HG02943 (cell line): ENCODE measurements around the gene CYP8B1.

Experiments
- ATAC-seq: cut with Tn5 transposase; IDR thresholded peaks from one replicate; pipeline ENCODE4 v1.9.1; 2021; ENCODE audit warnings: mild to moderate bottlenecking, low read depth, moderate library complexity; ENCODE audit not compliant: unreplicated experiment

CYP8B1 gene

DNA sequence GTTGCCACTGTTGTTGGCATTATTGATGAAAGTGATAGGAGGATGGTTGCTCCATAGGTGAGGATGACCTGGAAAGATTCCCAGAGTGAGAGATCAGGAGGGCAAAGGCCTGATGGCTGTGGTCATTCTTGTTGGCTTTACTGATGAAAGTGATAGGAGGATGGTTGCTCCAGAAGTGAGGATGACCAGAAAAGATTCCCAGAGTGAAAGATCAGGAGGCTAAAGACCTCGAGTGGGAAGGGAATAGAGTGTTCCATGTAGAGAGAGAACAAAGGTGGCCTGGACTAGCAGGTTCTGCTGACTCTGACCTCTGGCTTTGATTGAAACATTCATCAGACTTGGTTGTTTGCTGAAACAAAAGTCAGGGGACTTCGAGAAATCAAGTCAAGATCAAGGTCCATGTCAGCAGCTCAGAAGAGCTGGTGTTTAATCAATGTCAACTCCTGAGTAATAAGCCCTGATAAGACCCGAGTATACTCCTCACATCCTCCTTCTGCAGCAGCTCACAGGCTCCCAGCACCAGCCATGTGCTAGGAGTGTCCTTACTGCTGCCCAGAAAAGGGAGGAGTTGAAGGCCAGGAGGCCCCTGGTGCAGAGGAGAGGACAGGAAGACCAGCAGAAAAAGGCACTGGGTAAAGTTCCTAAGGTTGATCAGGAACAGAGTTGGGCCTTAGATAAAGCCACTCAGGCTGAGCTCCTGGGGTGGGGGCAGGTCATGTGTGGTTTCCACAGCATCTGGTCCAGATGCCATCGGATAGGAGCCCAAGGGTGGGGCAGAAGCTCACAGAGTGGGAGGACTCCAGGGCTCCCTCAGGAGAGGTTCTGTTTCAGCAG, 19.9 kb downstream of the CYP8B1 start:
- ATAC-seq, result no peak

DNA sequence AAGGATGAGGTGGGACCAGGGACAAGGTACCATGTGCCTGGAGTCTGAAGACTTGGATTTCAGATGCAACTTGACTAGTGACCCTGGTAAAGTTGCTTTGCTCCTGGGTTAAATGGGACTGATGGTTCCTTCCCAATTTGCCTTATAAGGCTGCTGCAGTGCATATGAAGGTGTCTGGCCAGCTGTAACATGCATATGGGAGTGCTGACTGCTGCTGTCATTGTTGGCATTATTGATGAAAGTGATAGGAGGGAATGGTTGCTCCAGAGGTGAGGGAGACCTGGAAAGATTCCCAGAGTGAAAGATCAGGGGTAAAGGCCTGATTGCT, 20.5 kb downstream of the CYP8B1 start:
- ATAC-seq, result no peak

GRCh38 chr3:42853739-42854302, 21.9 kb downstream of the CYP8B1 start:
- no peak for ATAC-seq

DNA sequence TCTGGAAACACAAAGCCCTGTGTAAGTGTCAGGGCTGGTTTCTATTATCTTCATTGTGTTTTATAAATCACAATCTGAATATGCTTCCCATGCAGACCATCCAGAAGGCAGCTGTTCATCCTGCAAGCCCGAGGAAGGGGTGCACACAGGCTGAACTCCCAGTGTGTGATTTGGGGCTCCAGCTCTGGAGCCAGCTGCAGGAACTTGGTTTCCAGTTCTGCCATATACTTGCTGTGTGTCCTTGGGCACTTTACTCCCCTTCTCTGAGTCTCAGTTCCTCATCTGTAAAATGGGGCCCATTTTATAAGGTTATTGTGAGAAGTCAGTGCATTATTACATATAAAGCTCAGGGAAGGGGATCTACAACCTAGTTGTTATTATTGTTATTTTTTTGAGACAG, 22.6 kb downstream of the CYP8B1 start:
- no peak for ATAC-seq

DNA sequence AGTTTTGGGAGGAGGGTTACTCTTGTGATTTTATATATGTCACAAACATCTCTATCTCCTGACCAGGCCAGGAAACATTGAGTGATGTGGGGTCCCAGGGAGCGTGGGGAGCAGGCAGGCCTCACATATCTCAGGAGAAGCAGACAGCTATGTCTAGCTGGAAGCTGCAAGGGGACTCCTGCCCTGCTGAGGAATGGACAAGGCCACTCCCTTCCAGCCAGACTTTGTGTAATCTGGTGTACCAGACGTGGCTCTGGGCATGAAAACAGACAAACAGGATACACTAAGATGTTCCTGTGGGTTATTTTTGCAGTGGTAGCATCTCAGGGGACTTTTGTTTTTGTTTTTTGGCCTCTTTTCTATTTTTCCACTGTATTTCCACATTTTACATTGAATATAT, 23.2 kb downstream of the CYP8B1 start:
- no peak for ATAC-seq

DNA sequence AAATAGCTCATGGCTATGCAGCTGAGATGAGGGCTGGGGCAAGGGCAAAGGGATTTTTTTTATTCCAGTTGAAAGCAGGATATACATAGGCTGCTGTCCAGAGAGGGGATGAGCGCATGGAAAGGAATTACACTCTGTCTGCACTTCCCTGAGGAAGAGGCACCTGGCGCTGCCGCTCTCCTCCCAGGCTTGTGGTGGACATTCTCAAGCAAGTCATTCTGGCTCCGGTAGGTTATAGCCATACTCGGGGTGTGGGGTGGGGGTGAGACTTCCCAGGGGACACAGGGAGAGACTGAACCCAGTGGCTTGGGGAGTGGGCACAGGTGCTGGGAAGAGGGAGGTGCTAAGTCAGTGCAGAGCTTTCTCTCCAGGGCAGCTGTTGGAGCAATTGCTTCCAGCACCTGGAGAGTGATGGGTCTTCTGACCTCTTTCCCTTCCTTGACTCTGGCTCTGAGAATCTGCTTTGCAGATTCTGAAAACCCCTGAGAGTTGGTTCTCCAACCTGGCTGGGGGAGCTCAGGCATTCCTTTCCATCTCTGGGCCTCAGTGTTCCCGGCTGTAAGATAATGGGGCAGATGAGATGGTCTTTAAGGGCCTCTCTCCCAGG, 24.3 kb downstream of the CYP8B1 start:
- ATAC-seq, result no peak

- no peak for ATAC-seq
Measured at GRCh38 chr3:42850263-42850662, 25.4 kb downstream of the CYP8B1 start.

- no peak for ATAC-seq
Measured at GRCh38 chr3:42849017-42849416, 26.7 kb downstream of the CYP8B1 start.

GRCh38 chr3:42847731-42848130, 27.9 kb downstream of the CYP8B1 start:
- ATAC-seq, result no peak

- ATAC-seq, result no peak
Measured at GRCh38 chr3:42846685-42847522, 28.8 kb downstream of the CYP8B1 start.

- ATAC-seq, result no peak
Measured at GRCh38 chr3:42844815-42845214, 30.9 kb downstream of the CYP8B1 start.

- ATAC-seq, result no peak
Measured at GRCh38 chr3:42844412-42844713, 31.3 kb downstream of the CYP8B1 start.

GRCh38 chr3:42843713-42844411, 31.8 kb downstream of the CYP8B1 start:
- no peak for ATAC-seq

DNA sequence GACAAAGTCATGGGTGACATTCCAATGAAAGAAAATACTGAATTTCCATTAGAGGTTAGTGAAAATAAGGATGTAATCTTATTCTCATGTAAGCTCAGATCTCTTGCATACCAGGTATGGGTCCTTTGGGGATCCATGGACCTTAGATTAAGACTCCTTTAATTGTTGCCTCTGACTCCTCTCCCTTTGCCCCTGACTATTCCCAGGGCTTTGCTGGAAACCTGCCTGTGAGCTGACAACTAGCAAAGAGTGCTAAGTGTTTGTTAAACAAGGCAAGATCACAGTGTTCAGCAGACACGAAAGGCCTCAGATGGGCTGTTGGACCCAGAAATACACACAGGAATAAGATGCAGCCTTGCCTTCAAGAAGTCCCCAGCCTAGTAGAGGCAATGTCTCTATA, 34.3 kb downstream of the CYP8B1 start:
- ATAC-seq, result no peak

DNA sequence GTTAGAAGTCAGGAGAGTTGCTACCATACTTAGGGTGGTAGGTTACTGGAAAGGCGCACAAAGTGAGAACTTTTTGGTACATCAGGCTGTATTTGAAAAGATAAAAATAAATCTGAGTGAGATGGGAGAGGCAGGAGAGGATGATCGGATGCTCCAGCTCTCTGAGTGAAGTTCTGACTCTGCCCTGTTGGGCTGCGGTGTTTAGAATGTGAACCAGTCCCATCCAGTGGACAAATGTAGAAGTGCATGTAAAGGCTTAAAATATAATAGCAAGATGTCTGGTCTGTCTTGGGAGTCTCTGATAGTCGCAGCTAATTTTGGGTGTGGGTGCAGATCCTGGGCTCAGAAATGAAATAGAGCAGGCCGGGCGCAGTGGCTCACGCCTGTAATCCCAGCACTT, 36.1 kb downstream of the CYP8B1 start:
- ATAC-seq, result no peak

GRCh38 chr3:42838571-42838970, 37.1 kb downstream of the CYP8B1 start:
- ATAC-seq, result no peak

GRCh38 chr3:42836150-42837123, 39.2 kb downstream of the CYP8B1 start:
- no peak for ATAC-seq

- no peak for ATAC-seq
Measured at GRCh38 chr3:42831321-42831713, 44.4 kb downstream of the CYP8B1 start.

GRCh38 chr3:42830437-42831320, 45.0 kb downstream of the CYP8B1 start:
- no peak for ATAC-seq
